Measurements from ENCODE around the gene TDRD9. TPM values are rescaled to one million over a fixed set of nuclear protein-coding genes. Genes with fewer than 3 reads are reported as not detected.
"Not testable (repeated sequence)": the region's sequence is repeated elsewhere in the genome, so short reads cannot be mapped to it uniquely, and the experiment has no call there.

Gene TDRD9, protein sequence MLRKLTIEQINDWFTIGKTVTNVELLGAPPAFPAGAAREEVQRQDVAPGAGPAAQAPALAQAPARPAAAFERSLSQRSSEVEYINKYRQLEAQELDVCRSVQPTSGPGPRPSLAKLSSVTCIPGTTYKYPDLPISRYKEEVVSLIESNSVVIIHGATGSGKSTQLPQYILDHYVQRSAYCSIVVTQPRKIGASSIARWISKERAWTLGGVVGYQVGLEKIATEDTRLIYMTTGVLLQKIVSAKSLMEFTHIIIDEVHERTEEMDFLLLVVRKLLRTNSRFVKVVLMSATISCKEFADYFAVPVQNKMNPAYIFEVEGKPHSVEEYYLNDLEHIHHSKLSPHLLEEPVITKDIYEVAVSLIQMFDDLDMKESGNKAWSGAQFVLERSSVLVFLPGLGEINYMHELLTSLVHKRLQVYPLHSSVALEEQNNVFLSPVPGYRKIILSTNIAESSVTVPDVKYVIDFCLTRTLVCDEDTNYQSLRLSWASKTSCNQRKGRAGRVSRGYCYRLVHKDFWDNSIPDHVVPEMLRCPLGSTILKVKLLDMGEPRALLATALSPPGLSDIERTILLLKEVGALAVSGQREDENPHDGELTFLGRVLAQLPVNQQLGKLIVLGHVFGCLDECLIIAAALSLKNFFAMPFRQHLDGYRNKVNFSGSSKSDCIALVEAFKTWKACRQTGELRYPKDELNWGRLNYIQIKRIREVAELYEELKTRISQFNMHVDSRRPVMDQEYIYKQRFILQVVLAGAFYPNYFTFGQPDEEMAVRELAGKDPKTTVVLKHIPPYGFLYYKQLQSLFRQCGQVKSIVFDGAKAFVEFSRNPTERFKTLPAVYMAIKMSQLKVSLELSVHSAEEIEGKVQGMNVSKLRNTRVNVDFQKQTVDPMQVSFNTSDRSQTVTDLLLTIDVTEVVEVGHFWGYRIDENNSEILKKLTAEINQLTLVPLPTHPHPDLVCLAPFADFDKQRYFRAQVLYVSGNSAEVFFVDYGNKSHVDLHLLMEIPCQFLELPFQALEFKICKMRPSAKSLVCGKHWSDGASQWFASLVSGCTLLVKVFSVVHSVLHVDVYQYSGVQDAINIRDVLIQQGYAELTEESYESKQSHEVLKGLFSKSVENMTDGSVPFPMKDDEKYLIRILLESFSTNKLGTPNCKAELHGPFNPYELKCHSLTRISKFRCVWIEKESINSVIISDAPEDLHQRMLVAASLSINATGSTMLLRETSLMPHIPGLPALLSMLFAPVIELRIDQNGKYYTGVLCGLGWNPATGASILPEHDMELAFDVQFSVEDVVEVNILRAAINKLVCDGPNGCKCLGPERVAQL (N-terminal part only)
- polyA plus RNA-seq (2013, experiment 1 of 2; ENCODE audit: insufficient read length) = 0.60 TPM
- 1.3 TPM for polyA plus RNA-seq (2013, experiment 2 of 2; ENCODE audit: insufficient read length)

DNA sequence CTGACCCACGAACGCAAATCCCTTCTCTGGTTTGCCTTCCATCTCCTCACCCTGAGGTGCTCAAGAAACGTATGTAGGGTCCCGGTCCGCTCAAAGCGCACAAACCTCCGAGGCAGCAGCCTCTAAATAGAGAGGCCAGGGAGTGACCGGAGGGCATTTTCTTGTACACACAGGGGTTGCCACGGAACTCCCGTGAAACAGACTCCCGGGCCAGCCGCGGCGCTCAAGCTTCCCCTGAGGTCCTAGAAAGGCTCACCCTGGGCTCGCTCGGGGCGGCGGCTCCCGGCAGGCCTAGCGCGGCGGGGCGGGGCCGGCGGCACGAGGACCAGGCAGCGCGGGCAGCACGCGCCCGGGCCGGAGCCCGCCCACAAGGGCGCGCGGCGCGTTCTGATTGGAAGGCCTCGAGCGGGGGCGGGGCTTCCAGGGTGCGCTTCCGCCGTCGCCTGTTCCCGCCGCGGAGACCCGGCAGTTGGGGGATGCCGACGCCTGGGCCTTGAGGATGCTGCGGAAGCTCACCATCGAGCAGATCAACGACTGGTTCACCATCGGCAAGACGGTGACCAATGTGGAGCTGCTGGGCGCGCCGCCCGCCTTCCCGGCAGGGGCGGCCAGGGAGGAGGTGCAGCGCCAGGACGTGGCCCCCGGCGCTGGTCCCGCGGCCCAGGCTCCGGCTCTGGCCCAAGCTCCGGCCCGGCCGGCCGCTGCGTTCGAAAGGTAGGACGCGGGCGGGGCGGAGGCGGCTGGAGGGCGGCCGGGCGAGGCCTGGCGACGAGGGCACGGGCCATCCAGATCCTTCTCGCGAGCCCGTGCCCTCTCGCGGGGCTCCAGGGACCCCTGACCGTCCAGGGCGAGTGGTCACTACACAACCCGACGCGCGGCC is at the start of gene TDRD9:
TSS of gene TDRD9 (plus strand) at position 446 of the 880 bp plus-strand sequence. CDS start at position 500, 54 bp downstream.
- peak; percentile 9 for DNase-seq

DNA sequence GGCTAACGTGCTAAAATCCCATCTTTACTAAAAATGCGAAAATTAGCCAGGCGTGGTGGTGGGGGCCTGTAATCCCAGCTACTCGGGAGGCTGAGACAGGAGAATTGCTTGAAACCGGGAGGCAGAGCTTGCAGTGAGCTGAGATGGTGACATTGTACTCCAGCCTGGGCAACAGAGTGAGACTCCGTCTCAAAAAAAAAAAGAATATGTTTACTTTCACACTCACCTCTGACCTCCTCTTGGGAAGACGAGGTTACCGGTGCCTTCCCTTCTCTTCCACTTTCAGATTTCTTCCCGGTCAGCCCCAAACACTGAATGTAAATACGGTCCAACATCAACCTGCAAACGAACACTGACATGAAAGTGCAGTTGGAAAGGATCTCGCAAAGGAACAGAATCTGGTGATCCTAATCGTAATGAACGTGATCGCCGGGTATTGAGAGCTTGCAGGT is 49.1 kb upstream of the TDRD9 start:
- DNase-seq = no peak

DNA sequence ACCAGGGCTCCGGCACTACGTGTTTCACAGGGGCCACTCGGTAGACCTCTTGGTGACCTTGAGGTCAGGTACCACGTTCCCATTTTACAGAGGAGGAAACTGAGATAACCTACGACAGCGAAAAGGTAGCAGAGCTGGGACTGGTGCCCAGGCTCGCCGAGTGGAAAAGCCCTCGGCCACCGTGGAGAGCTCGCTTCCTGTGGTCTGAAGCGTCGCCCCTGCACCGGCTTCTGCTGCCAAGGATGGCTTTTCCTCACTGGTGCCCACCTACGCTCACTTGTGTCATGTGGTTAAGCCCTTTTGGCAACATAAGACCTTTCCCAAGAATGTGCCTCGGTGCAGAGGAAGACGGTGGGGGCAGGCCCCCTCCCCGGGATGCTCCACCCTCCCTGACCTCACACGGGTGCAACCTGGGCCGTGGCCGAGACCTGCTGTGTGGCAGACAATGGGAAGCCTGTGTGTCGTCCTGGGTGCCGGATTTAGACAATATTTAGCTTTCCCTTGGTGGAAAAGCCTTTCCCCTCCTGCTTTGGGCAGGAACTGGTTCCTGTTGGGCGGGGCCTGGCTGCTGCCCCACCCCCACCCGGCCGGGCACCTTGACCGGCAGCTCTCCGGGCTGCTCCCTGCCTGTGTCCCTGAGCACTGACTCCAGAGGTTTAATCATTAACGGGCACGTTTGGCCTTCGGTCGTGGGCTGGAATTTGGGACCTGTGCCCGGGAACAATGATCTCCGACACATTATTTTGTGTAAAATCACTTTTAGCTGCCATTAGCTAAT is 48.5 kb upstream of the TDRD9 start:
- DNase-seq = peak; percentile 18

DNA sequence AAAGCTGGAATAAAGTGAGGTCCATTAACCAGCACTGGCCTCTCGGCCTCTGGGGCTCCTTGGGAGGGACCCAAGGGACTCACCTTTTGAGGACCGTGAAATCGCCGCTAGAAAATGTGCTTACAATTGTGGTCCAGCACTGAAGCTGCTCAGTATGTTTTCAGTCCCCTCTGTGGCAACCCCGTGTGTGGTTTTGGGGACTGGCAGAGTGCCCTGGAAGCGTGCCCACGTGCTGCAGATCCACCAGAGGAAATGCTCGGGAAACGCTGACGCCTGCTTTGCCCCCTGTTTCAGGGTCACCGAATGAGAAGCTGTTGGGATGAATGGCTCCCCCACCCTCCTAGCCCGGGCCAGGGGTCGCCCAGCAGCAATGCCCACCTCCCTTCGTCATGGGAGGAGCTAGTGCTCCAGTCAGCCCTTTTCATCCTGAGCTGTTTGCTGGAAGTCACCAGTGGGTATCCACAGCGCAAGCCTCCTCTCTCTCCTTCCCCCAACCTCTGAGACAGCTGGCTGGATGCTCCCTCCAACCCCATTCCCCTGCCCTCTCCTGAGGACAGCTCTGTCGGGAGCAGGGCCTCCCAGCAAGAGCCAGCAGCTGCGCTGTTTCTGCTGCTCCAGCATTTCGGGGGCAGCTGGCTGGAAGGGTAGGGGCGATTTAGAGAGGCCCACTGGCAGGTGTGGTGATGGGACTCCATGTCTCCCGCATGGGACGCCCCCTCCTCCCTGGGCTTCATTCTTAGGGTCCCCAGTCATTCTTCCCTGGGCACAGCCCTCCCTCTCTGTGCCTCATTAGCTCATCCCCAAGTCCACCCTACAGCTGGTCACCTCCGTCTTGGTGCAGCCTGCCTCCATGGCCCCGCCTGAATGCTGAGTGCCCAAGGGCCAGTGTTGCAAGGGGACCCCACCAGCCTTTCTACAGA is 47.6 kb upstream of the TDRD9 start:
- peak; percentile 67 for DNase-seq

DNA sequence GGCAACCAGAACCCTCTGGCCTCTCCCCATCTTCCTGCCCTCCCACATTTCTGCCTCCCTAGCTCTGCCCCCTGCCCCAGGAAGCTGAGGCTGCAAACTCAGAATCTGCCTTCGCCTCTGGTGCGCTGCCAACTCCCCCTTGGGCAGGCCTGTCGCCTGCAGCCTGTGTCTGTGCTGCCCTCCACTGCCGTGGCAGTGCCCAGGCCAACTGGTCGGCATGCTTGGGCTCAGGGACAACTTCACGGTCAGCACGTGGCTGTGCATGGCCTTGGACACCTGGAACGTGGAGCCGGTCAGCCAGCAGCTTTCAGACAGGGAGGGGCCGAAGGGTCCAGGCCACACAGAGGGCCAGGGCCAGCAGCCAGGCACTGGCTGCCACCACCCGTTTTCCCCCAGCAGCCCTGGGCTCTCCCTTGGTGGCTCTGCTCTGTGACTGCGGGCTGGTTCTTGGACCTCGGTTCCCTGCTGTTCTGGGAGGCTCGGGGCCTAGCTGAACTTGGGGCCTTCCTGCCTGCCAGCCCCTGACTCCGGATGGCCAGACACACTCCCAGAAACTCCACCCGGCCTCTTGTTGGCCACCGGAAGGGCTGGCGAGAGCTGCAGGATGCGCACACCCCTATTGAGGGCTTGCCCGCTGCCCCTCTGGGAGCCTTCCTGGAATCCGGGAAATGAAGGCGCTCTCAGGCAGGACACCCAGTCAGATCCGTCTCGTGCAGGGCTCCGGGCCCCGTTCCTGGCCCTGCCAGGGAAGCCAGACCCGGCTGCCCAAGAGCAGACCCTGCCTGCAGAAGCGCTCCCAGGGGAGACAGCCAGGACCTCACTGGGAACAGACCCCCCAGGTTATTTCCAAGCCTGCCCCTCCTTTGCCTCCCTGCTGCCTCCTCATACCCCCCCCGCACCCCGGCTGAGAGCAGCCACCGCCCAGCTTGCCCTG is 46.7 kb upstream of the TDRD9 start:
- DNase-seq = no peak

DNA sequence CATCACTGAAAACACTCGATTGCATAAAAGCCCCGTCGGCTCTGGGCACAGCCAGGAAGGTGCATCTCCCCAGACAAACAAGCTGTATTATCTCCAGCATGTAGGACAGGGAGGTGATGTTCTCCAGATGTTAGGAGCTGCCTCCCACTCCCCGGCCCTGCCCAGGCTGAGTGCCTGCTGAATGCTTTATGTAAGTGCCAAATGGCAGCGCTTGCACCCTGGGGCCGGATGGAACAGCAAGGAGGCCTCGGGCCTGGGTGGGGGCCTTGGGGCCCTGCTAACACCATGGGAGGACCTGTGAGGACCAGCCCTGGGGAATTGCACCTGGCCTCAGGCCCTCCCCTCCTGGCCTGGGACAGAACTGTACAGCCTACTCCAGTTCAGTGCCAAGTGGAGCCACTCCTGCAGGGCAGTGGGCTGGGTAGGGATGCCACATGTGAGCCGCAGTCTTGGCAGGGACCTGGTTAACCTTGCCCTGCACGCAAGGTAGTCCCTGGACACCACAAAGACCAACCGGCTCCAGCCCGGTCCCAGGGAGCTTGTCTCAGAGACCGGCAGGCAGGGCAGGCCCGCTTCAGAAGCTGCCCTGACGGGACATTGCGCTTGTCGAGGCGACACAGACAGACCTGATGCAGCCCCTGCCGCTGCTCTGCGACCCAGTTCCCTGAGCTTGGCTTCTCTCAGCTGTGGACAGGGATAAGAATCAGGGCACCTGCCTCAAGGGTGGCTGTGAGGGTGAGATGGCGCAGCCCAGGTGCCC is 45.6 kb upstream of the TDRD9 start:
- no peak for DNase-seq

DNA sequence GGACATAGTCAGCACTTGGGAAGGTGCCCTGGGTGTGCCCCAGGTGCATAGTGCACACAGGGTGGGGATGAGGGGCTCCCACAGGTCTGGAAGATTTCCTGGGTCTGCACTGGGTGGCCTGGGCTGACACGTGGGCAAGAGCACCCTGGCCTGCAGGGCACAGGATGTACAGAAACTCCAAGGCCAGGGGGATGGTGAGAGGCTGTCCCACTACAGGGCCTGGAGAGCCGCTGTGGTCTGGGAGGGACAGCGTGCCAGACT is 45.1 kb upstream of the TDRD9 start:
- no peak for DNase-seq

DNA sequence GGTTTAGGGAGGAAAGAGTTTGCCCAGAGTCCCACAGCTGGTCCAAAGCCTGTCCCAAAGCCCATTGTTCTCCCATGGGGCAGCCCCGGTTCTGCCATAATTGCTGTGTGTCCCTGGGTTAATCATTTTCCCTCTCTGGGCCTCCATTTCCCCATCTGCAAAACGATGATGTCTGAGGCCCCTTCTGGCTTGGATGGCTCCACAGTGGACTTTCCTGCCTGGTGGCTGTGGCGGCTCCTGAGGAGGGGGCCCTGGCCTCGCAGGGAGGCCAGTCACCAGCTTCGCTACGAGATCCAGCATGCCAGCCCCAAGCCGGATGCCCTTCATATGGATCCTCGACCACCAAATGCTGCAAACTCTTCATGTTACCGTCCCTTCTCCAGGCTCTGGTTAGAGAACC is 43.4 kb upstream of the TDRD9 start:
- DNase-seq = no peak

DNA sequence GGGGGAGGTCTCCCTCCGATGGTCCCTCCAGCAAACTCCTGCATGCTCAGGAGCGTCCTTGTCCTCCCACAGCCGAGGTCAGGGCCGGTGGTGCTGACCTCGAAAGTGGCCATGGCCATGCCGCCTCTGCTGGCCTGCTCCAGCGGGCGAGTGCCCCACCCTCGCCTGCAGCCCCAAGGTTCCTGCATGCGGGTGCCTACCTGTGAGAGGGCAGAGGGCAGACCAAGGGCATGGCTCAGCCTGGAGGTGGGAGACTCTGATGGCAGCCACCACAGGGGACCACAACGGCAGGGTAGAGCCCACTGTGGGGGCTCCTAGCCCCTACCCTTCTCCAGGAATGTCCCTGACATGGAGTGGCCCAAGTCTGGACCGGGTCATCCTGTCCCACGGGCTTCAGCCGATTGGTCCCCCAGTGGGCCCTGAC is 42.7 kb upstream of the TDRD9 start:
- DNase-seq = no peak

DNA sequence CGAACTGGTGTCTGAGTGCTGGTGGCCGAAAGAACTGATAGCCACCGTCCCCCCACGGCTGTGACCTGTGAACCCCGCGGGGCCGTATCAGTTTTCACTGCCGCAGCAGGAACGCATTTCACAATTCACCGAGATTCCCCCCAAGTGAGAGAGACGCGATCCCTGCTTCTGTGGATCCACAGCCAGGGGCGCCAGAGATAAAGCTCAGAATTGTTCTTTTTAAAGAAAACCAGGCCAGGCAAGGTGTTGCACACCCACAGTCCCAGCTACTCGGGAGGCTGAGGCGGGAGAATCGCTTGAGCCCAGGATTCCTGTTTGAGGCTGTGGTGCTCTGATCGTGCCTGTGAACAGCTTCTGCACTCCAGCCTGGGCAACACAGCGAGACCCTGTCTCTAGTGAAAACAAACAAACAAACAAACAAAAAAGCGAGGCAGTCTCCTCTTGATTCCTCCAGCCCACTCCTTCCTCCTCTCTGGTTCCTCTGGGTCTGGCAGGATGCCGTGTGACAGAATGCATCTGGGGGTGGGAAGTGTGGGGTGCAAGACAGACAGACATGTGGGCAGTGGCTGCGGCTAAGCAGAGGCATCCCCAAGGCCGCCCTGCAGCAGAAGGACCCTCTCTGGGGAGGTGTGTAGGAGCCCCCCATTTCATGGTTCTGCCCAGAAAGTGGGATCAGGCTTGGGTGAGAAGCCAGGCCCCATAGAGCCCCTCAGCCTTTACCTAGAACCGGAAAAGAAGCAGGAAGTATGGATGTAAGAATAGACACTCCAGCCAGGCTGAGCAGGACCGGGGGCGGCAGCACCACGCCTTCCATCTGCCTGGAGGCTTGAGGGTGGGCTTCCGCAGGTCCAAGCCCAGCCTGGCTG is 41.7 kb upstream of the TDRD9 start:
- no peak for DNase-seq

DNA sequence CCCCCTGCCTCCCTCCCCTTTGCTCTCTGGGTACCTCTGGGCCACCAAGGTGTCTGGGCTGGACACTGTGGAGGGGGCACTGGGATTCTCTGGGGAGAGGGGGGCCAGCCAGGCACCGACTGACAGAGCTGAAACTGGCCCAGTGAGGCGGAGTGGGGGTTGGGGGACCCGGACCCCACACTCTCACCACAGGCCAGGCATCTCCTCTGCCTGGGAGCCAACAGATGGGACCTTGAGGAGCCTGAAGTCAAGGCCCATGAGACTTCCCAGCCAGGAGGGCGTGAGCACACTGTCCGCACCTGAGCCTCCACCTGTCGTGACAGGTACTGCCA is 41.1 kb upstream of the TDRD9 start:
- DNase-seq = no peak

DNA sequence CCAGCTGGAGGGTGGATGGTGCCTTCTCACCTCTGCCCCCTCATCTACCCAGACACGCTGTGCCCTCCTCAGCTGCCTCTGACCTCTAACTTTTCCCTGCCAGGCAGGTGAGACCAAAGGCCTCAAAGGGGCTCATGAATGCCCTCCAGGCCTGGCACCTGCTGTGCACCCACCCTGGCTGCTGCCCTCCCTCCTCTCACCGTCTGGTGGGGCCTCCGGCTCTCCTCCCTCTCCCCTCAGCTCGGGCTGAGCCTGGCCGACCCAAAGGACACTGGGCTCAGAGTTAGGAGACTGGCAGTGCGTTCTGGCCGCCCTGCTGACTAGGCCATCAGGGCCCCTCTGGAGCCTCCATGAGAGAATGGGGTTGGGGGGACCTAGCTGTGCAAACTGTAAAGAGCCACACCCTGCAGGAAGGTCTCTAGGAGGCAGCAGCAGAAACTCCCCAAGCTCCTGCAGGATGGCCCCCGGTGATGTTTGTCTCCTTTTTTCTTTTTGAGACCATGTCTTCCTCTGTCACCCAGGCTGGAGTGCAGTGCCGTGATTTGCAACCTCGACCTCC is 40.6 kb upstream of the TDRD9 start:
- no peak for DNase-seq

DNA sequence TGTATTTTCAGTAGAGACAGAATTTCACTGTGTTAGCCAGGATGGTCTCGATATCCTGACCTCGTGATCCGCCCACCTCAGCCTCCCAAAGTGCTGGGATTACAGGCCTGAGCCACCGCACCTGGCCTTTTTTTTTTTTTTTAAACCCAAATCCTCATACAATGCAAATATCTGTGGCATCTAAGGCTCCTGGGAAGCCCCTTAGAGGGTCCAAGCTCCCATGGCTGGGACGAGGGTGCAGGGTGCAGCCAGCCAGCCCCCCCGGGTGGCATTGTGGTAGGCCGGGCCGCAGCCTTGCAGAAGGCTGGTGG is 39.3 kb upstream of the TDRD9 start:
- not testable (repeated sequence) for DNase-seq

DNA sequence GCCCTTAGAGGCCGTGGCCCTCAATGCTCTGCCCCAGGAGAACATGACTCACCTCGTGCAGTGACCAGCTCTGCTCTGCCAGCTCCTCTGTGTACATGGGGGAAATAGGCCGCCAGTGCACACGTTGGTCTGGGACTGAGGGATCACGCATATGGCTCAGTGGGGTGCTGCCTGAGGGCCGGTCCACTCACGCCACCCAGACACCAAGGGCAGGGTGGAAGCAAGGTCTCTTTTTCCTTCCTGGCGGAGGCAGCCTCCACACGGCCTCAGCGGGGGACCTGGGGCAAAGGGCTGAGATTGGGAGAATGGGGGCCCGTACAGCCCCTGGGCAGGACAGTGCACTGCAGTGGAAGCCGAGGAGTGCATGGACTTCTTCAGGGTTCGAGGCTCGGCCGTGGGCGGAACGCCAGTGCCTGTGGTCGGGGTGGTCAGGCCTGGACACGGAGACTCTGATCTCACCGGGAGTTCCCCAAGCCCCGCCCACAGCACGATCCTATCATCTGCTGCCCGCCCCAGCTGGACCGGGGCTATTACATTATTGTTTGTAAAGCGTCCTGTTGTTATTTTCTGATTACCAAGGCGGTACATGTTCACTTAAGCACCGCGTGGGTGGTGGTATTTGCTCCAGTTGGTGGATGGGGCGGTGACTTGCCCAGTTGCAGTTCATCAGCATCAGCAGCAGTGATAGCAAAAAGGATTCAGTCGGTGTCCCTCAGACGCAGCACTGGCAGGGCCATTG is 38.8 kb upstream of the TDRD9 start:
- no peak for DNase-seq

DNA sequence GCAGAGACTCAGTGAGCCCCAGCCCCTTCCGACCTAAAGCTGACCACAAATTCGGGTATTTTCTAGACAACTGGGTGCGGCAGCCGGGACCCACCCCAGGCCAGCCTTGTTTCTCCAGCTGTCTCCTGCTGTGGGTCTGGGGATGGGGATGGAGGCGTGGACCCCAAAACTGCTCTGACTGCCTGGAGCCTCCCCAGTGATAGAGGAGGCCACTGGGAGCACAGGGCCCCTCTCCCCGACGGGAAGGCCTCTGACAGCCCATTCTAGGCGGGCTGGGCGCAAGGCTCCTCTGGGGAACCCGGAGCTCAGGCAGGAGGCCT is 38.2 kb upstream of the TDRD9 start:
- DNase-seq = no peak
